Fibroblast of the conjunctiva (primary cell): ENCODE results near the gene CLEC4C.

Experiments used
- DNase-seq: peaks from one replicate; pipeline ENCODE4 v3.0.0-alpha.2; 2010; ENCODE audit warnings: low read depth

The CLEC4C gene

GRCh38 chr12:7723926-7724325 is 23.2 kb downstream of the CLEC4C start:
- DNase-seq: no peak

DNA sequence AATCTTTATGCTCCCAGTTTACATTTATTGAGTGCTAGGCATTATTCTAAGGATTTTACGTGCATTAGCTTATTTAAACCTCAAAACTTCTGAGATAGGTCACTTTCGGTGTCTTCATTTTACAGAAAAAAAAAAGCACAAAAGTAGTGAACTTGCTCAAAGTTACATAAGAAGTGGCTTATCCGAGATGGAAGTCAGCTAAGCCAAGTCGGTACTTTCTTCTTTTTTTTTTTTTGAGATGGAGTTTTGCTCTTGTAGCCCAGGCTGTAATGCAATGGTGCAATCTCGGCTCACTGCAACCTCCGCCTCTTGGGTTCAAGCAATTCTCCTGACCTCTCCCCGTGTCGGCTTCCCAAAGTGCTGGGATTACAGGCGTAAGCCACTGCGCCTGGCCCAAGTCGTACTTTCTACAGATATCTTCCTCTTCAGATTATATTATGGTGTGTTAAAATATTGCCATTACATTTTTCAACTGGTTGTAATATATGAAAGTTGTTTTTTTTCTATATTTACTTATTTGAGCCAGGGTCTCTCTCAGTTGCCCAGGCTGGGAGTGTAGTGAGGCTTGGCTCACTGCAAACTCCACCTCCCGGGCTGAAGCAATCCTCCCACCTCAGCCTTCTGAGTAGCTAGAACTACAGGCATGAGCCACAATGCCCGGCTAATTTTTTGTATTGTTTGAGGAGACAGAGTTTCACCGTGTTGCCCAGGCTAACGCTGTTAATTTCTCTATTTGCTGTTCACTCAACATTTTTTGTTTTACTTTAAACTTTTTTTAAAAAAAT is 27.0 kb downstream of the CLEC4C start:
- DNase-seq: no peak

GRCh38 chr12:7716381-7716780 is 30.8 kb downstream of the CLEC4C start:
- no peak for DNase-seq

DNA sequence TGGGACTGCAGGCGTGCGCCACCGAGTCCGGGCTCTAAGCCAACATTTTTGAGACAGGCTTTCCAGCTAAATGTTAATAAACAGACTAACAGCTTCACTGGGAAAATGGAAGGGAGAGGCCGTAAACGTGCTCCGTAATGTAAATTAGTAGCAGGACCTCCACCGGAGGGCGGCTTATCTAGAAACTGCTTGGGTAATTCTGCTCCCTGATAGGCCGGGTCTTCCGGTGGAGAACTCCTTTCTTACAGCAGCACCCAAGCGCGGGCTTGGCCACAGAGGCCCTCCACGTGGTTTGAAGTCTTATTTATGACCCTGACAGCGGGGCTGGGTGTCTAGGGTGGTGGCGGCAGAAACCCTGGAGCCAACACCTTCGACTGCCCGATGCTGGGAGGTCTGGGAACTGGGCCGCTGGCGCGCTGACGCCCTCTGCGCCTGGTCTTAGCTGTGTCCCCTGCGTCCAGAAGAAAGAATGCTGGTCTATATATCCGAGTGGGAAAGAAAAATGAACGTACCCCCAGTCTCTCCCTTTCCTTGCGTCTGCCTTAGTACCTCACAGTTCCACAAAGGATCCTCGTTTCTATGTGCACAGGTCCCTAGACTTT is 34.2 kb downstream of the CLEC4C start:
- no peak for DNase-seq

GRCh38 chr12:7711133-7711532 is 36.0 kb downstream of the CLEC4C start, which contains the start of gene DPPA3:
Gene DPPA3, plus strand, starts transcription at chr12:7711433. Its CDS starts 138 bp downstream, at chr12:7711571.
- no peak for DNase-seq

GRCh38 chr12:7709969-7710675 is 37.1 kb downstream of the CLEC4C start:
- DNase-seq: no peak

- DNase-seq: no peak
These were observed 41.3 kb downstream of the CLEC4C start for GRCh38 chr12:7705846-7706245.

GRCh38 chr12:7695566-7696197 is 51.5 kb downstream of the CLEC4C start, which contains the start of gene GDF3:
Gene GDF3, minus strand, starts transcription at chr12:7695775. Its CDS starts 47 bp downstream, at chr12:7695728.
- no peak for DNase-seq

GRCh38 chr12:7695237-7695560 is 52.0 kb downstream of the CLEC4C start:
- DNase-seq: no peak

GRCh38 chr12:7694556-7695236 is 52.5 kb downstream of the CLEC4C start:
- DNase-seq: no peak

GRCh38 chr12:7693793-7694192 is 53.4 kb downstream of the CLEC4C start:
- DNase-seq: no peak

GRCh38 chr12:7681535-7681934 is 65.6 kb downstream of the CLEC4C start:
- no peak for DNase-seq
